Hematopoietic multipotent progenitor cell treated with erythropoietin and hydrocortisone succinate and interleukin-3 and kit ligand, for 4 days (in vitro differentiated cells): ENCODE data around the gene ADK.
A peak's percentile ranks its signal among the peaks of the same experiment; 100 is the strongest.
"Not testable (repeated sequence)": the region's sequence is repeated elsewhere in the genome, so short reads cannot be mapped to it uniquely, and the experiment has no call there.

Experiments used
- DNase-seq: peaks from one replicate; pipeline ENCODE4 v3.0.0-alpha.2; 2015

ADK gene

DNA sequence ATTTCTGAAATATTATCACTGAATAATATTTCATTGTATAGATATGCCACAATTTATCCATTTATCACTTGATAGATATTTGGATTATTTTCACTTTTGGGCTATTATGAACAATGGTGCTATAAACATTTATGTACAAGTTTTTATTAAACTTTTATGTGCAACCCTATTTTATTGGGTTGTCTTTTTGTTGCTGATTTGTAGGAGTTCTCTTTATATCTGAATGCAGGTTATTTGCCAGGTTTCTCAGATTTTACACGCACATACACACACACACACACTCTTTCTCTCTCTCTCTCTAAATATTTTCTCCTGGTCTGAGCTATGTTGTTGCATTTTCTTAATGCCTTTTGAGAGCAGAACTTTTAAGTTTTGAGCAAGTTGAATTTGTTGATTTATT lies 36.2 kb downstream of the ADK start:
- no peak for DNase-seq

DNA sequence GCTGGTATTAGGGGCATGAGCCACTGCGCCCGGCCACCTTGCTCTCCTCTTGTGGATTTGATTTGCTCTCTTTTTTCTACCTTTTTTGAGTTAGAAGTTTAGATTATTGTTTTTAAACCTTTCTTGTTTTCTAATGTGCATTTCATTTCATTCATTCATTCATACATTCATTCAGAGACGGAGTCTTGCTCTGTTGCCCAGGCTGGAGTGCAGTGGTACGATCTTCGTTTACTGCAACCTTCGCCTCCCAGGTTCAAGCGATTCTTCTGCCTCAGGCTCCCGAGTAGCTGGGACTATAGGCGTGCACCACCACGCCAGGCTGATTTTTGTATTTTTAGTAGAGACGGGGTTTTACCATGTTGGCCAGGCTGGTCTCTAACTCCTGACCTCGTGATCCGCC lies 37.6 kb downstream of the ADK start:
- not testable (repeated sequence) for DNase-seq

DNA sequence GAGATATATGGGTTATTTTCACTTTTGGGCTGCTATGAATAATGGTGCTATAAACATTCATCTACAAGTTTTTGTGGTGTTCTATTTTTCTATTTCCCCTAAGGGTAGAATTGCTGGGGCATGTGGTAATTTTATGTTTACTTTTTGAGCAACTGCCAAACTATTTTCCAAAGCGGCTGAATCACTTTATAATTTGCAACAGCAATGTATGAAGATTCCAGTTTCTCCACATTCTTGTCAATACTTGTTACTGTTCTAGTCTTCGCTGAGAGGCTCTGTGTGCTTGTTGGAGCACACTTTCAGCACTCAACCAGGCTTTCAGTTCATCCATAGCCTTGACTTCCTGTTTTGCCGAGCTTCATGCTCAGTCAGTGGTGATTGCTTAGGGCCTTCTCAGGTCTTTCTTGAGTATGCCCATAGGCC lies 39.0 kb downstream of the ADK start:
- DNase-seq = peak; percentile 81

DNA sequence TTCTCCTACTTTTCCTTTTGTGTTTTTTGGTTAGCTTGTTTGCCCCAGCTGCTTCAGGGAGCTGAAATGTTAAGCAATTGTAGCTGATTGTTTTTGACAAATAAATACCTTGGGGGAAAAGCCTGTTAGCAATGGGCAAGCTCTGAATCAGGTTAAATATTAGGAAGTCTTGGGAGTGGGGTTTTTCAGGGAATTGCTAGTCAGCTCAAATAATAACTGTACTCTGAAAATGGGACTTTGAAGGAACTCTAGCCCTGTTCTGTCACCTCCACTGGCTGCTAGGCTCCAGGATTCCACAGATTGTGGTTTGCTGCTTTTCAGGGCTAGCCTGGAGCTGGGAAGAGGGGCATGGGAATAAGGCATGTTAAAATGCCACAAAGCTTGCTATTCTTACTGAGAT lies 39.5 kb downstream of the ADK start:
- no peak for DNase-seq

DNA sequence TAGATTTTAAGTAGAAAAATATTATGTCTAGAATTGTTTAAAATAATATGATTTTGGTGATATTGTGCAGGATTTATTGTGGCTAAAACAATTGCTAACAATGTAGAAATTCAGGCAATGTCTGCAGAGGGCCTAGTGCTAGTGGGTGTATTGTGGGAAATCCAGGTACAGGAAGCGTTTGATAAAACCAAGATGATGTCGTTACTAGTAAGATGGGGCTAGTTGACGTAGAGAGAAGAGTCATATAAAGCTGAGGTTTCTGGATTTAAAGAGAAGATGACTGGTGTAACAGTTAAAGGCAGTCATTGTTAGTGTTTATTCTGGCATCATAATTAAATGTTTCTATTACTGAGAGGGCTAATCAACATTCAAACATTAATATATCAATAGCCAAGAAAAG lies 43.5 kb downstream of the ADK start:
- no peak for DNase-seq

DNA sequence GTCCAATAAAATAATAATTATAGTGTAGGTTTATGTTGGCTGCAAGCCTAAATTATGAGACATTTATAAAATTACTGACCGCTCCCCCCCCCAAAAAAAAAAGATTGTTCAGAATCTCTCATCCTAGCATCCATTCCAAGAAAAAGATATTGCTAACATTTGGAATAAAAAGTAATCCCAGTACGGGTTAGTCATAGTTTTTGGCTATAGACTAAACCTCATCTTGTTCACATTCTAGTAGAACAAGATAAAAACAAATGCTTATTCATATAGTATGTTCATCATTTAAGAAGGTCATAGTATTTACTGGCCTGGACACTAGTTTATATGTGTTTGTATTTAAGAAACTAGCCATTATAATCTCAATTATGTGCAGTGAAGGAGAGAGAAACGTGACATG lies 44.0 kb downstream of the ADK start:
- DNase-seq = no peak

DNA sequence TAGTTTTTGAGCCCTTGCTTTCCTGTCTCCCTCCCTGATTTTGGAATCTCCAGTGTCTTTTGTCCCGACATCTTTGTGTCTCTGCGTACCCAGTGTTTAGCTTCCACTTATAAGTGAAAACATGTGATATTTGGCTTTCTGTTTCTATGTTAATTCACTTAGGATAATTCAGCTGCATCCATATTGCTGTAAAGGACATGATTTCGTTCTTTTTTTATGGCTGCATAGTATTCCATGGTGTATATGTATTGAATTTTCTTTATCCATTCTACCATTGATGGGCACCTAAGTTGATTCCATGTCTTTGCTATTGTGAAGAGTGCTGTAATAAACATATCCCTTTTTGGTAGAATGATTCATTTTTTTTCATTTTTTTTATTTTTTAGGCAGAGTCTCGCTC lies 48.3 kb downstream of the ADK start:
- no peak for DNase-seq

DNA sequence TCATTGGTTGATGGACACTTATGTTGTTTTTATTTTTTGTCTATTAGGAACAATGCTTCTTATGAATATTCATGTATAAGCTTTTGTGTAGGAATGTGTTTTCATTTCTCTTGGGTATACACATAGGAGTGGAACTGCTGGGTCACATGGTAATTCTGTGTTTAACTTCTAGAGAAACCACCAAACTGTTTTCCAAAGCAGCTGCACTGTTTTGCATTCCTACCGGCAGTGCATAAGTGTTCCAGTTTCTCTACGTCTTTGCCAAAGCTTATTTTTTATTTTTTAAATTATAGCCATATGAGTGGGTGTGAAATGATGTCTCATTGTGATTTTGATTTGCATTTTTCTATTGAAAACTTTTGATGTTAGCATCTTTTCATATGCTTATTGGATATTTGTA lies 51.3 kb downstream of the ADK start:
- DNase-seq = no peak

DNA sequence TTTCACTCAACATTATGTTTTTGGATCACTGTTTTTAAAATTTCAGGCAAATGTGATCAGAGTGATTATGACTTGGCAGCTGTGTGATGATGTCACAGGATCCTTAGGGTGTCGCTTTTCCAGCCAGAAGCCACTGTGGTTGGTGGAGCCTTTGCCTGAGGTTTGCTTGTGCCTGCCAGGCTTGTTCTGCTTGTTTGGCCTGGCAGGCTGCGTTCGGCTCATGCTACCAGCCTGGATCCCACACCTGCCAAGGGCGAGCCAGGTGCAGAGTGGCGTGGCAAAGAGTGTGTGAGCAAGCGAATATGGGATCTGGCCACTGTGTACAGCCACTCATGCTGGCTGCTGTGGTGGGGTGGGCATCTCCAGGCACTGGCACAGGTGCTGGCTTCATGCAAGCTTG lies 55.7 kb downstream of the ADK start:
- no peak for DNase-seq

DNA sequence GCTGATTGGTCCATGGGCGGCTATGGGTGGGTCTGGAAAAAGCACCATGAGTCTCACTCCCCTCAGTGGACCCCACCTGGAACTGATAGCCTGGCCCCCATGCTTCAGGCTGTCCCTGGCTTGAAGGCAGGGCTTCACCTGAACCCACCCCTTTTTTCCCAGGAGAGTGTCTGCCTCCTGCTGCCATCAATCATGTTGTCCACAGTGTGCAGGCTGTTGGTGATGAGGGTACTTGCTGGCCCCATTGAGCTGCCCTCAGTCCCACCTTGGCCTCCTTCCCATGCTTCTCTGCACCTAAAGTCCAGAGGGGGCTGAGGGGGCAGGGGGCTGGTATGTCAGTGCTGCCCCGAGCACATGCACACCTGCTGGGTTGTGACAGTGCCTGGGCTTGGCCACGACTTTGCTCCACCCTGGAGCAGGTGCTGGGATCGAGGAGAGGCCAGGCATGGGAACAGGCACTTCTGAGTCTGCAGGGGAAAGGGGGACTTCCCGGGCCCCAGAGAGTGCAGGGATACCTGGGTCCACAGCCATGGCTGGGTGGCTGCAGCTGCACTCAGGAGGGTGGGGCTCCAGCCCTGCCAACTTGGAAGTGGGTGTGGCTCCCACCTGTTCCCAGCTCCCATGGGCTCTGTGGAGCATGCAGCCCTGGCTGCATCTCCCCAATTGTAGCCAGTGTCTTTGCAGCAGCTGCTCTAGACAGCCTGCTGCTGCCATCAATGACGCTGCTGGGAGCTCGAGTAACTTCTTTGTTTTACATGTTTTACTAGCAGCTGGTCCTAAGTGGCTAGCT lies 56.9 kb downstream of the ADK start:
- no peak for DNase-seq

DNA sequence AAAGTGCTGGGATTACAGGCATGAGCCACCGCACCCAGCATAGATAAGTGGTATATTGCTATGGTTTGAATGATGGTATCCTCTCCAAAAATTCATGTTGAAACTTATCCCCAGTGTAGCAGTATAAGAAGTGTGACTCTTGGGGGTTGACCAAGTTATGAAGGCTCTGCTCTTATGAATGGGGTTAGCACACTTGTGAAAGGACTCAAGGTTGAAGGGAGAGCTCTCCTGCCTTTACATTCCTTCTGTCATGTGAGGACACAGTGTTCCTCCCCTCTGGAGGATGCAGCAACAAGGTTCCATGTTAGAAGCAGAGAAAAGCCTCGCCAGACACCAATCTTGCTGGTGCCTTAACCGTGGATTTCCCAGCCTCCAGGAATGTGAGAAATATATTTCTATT lies 58.0 kb downstream of the ADK start:
- no peak for DNase-seq

DNA sequence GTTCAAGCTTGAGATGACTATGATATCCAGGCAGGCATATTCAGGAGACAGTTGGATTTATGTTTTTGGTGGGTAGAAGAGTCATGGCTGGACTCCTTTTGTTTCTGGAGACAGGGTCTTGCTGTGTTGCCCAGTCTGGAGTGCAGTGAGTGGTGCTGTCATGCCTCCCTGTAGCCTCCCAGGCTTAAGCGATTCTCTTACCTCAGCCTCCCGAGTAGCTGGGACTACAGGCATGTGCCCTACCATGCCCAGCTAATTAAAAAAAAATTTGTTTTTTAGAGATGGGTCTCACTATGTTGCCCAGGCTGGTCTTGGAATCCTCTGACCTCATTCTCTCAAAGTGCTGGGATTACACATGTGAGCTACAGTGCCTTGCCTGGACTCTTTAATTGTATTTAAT lies 62.0 kb downstream of the ADK start:
- DNase-seq = no peak

DNA sequence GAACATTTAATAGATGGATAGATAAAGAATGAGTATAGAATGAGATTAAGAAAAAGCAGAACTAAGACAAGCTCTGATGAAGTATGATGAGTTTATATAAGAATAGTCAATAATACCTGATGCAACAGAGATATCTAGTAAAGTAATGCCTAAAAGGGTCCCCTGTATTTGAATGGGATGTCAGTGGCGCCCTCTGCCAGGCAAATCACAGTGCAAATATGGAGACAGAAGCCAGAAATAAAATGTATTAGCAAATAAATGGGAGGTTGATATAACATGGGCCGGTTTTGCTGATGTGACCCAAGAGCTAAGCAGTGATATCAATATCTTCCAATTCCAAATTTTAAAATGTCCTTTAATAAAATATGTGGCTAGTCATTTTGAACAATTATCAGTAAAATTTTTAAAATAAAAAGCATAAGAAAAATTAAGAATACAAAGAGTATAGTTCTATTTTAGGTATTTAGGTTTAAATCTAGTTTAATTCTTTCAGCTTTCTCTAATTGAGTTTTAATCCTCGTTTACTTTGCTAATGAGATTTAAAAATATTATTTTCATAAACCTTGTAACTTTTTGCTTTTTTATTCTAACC lies 62.6 kb downstream of the ADK start:
- DNase-seq = peak; percentile 70

DNA sequence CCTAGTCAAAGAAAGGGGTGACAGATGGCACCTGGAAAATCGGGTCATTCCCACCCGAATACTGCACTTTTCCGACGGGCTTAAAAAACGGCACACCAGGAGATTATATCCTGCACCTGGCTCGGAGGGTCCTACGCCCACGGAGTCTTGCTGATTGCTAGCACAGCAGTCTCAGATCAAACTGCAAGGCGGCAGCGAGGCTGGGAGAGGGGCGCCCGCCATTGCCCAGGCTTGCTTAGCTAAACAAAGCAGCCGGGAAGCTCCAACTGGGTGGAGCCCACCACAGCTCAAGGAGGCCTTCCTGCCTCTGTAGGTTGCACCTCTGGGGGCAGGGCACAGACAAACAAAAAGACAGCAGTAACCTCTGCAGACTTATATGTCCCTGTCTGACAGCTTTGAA lies 66.1 kb downstream of the ADK start:
- not testable (repeated sequence) for DNase-seq

DNA sequence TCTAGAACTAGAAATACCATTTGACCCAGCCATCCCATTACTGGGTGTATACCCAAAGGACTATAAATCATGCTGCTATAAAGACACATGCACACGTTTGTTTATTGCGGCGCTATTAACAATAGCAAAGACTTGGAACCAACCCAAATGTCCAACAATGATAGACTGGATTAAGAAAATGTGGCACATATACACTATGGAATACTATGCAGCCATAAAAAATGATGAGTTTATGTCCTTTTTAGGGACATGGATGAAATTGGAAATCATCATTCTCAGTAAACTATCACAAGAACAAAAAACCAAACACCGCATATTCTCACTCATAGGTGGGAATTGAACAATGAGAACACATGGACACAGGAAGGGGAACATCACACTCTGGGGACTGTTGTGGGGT lies 71.4 kb downstream of the ADK start:
- not testable (repeated sequence) for DNase-seq

DNA sequence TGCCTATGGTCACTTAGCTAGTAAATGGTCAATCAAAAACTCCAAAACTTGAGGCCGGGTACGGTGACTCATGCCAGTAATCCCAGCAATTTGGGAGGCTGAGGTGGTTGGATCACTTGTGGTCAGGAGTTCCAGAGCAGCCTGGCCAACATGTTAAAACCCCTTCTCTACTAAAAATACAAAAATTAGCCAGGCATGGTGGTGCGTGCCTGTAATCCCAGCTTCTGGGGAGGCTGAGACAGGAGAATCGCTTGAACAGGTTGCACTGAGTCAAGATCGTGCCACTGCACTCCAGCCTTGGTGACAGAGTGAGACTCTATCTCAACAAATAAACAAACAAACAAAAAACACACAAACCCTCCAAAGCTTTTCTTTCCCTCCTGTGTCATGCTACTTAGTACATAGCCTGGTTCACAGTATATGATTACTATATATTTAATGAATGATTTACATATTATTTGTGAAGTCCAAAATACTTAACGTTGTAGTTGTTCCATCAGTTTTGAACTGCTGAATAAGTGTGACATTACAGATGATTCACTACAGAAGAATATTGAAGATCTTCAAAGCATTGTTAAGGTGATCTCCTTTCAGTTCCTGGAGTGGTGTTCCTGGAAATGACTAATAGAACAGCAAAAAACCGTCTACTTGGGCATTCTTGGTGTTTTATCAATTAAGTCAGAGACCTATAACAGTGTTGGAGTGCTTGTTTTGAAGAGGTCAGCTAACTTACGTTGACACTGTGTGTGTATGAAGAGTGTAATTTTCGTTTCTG lies 72.9 kb downstream of the ADK start:
- DNase-seq = no peak

DNA sequence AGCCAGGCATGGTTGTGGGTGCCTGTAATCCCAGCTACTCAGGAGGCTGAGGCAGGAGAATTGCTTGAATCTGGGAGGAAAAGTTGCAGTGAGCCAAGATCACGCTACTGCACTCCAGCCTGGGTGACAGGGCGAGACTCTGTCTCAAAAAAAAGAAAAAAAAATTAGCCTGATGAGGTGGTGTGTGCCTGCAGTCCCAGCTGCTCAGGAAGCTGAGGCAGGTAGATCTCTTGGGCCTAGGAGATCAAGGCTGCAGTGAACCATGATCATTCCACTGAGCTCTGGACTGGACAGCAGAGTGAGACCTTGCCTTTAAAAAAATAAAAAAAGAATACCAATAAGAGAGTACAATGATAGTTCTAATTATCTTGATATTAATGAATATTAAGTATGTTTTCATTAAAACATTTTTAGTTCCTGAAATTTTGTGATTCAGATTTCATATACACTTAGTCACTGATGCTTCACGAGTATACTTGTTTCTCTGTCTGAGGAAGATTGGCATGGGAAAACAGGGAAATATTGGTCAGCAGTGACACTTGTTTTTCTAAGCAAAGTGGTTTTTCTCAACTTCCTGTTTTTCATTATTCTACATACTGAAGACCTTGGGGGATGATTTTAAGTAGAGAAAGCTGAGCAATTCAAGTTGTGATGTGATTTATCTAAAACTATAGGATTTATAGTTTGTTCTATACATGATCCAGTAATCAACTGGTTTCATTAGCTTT lies 76.8 kb downstream of the ADK start:
- DNase-seq = peak; percentile 64

DNA sequence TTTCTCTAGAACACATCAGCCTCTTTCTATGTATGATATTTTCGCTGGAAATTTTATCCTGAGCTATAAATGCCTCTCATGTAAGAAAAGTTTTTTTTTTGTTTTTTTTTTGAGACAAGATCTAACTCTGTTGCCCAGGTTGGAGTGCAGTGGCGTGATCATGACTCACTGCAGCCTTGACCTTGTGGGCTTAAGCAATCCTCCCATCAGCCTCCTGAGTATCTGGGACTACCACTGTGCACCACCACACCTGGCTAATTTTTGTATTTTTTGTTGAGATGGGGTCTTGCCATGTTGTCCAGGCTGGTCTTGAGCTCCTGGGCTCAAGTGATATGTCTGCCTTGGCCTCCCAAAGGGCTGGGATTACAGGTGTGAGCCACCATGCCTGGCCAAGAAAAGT lies 80.4 kb downstream of the ADK start:
- no peak for DNase-seq

DNA sequence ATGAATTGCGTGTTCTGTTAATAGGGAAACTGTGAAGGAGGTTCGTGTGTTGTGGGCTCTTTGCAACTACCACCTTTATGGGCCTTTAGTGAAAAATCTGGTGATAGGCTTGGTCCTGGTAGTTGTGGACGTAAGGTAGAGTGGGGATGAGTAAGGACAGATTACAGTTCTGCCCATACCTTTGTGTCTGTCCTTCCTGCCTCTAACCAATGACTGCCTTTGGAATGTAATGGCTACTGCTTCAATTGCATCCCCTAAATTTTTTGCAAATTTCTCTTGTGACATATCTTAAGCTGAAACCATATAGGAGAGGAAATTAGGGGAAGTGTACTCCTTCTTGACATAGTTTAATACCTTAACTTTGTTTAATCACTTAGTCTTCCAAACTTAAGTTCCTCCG lies 82.3 kb downstream of the ADK start:
- DNase-seq = no peak

DNA sequence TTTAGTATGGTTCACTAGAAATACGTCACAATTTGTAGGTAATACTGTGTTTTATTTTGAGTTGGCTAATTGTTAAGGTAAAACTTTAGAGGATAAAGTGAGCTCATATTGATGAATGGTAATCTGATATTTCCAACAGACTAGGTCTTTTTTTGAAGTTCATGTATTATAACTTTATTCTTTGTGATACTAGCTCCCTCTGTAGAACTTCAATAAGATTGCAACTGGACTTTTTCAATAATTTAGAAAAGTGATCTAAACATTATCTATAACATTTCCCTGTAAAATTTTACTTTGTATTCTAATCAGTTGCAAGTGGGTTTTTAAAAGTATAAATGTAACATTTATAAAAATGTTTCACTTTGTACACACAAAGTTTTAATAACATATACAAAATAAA lies 83.5 kb downstream of the ADK start:
- peak; percentile 45 for DNase-seq

DNA sequence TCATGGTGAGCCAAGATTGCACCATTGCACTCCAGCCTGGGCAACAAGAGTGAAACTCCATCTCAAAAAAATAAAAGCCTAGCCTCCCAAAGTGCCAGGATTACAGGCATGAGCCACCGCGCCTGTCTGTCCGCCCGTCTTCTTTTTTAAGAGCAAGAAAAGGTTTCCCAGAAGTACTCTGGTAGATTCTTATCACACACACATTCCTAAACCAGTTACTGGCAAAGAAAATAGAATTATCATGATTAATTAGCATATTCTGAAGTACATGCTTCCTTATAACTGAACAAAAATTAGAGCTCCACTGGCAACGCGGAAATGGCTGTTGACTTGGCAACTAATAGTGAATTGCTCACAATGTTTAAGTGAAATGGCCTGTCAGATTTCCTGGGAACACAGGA lies 87.0 kb downstream of the ADK start:
- peak; percentile 63 for DNase-seq

DNA sequence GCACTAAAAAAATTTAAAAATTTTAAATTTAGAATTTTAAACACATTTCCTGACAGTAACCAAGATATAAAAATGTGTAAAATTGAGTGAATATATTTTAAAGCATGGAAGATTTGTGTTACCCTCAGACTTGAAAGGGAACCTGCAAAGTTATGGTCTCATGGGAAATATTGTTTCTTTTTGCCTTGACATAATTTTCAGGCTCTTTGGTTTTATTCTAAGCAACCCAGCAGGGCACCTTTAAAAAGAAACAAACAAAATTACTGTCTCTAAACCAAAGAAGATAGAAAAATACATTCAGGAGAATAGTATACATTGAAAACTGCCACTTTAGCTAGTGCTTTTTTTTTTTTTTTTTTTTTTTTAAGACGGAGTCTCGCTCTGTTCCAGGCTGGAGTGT lies 87.5 kb downstream of the ADK start:
- DNase-seq = no peak

DNA sequence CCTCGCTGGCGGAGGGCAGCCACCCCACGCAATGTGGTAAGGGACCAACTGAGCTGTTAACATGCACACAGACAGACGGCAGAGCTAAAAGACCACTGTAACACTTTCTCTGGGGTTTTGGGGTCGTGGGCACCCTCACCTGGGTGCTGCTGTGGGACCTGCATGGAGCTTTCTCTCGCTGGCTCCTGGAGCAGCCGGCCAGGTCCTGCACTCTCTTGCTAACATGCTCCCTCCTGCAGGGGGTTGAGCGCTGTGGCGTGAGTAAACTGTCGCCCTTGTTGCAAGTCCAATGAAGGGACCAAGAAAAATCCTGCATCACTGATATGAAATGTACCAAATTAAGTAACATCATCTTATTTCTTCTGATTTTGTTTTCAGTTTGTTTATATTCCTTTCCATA lies 92.0 kb downstream of the ADK start:
- DNase-seq = no peak
